NCI-H748 treated with DMSO at 0.1 percent for 48 hours (cell line): ENCODE measurements around the gene LRP1-AS.
A peak's percentile ranks its signal among the peaks of the same experiment; 100 is the strongest.
"Not testable (repeated sequence)": the region's sequence is repeated elsewhere in the genome, so short reads cannot be mapped to it uniquely, and the experiment has no call there.

Experiments used
- DNase-seq: peaks from one replicate; lab custom pipeline; 2025; lab: John Stamatoyannopoulos, UW

LRP1-AS gene

DNA sequence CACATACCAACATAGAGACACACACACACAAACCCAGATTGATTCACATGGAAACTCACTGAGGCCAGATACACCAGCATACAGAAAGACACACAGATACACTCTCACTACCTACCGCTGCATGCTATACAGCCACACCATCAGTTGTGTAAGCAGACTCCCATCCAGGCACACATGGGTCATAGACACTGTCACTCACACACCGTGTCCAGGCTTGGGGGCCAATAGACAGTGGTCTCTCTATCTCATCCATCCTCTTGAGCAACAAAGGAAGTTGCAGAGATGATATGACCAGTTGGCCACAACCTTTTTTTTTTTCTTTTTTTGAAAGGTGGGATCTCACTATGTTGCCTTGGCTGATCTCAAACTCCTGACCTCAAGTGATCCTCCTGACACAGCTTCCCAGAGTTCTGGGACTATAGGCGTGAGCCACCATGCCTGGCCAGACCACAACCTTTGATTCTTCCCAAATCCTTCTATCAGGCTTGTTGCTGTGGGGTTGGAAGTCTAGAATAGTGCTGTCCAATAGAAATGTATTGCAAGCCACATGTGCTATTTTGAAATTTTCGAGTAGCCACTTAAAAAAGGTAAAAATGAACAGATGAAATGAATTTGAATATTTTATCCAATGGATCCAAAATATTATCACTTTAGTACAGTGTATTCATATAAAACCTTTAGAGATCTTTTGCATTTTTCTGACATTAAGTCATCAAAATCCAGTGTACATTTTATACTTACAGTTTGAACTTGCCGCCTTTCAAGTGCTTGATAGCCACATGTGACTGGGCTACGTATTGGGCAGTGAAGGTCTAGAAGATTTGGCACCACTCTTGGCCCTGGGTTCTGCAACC lies 7.4 kb downstream of the LRP1-AS start:
- DNase-seq, result no peak

DNA sequence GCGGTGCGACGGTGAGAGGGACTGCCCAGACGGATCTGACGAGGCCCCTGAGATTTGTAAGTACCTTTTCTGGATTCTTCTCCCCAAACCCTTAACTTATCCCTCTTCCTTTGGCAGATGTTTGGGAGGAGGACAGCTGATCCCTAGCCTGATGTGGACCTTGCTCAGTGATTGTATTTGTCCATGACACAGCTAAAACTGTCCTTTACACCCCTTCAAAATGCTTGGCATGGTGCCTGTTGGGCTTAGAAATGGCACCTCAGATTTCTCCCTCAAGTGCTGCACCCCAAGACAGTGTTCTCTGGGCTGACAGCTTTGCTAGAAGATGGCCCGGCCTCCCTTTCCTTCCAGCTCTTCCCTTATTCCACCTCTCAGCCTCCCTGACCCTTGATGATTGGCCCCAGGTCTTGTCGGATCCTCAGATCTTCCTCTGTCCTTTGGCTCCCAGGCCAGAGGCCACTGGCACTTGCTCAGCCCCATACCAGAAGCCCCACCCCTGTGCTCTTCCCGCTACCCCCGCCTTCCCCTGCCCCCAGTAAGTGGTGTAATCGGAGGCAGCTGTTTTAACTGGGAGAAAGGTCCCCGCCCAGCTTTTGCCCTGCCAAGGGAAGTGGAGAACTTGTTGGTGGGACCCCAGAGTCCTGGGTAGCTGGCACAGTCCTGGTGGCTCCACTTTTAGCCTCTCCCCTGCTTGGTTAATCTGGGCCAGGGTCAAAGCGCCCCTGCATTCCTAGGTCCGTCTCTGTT lies 8.7 kb downstream of the LRP1-AS start:
- no peak for DNase-seq

DNA sequence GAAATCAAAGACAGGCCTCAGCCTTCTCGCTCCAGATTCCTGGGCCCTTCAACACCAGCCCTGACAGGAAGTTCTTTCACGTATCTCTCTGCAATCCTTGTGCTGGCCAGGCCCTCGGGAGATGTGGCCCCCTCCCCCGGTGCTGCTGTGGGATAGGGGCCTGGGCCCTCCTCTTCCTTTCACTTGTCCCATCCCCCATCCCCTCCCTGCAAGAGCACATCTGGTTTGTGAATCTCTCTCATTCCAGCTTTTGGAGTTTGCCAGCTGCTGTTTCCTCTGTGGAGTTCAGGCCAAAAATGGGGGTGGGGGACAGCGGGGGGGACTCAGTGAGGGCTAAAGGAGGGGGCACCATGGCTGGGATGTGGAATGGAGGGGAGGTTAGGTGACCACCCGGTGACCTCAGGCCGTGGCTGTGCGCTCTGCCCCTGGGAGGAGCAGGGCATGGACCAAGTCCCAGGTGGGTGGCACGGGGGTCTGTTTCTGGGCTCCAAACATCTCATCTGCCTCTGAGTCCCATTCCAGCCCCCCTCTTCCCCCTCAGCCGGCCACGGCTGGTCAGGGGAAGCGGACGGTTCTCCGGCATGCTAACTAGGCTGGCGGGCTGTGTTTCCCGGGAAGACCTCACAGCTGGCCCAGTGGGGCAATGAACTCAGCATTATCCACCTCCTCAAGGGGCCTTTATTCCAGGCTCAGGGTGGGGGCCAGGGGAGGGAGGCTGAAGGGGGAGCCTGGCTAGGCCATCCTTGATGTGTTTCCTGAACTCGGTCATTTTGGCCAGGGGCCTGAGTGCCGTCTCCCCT lies 11.7 kb downstream of the LRP1-AS start:
- no peak for DNase-seq

DNA sequence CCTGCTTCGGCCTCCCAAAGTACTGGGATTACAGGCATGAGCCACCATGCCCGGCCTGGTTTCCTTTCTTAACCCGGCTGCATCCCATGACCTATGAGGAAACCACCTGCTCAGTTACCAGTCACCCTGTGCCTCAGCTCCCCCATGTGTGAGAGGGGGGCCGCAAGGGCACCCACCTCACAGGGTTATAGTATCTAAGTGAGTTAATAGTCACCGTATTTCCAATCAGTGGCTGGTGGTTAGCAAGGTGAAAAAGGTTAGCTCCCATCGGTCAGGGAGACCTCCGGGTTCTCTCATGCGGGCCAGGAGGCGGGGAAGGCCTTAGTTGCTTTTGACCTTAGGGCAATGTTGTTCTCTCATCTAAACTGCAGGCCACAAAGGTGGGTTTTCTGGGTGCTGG lies 12.5 kb downstream of the LRP1-AS start:
- DNase-seq, result no peak

DNA sequence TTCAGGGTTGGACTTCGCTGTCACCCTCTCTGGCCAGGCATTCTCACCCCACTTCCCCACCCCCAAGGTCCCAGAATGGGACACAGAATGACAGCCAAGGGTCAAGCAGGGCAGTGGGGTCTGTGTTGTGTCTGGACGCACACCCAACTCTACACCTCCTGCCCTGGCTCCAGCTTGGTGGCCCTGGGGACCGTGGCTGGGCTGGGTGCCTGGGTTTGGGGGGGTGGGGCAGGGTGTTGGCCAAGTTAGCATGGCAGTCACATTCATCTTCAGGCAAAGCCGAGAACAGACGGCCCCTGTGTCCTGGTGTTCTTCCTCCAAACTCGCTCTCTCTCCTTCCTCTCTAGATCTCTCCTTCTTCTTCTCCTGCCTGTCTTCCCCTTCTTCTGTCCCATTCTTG lies 13.5 kb downstream of the LRP1-AS start:
- DNase-seq, result no peak

DNA sequence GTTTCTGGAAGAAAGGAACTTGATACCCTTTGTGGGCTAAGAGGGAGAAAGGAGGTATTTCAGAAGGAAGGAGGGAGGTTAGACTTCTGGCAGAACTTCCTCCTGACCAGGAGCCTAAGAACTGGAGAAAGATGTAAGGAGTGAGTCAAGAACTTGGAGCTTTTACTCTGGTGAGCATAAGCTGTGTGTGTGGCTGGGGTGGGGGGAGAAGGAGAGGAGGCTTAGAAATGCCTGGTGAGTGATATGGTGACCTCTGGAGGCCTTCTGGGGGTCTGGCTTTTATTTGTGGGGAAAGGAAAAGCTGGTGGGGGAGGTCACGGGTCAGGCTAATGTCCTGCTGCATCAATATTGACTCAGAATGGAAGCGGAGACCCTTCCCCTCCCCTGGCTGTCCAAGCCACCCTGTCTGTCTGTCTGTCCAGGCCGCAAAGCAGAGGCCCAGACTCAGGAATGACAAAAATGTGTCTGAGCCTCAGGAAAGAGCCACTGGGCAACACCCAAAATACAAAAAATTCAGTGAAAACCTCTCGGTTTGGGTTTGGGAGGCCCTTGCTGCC lies 14.3 kb downstream of the LRP1-AS start:
- DNase-seq, result no peak

DNA sequence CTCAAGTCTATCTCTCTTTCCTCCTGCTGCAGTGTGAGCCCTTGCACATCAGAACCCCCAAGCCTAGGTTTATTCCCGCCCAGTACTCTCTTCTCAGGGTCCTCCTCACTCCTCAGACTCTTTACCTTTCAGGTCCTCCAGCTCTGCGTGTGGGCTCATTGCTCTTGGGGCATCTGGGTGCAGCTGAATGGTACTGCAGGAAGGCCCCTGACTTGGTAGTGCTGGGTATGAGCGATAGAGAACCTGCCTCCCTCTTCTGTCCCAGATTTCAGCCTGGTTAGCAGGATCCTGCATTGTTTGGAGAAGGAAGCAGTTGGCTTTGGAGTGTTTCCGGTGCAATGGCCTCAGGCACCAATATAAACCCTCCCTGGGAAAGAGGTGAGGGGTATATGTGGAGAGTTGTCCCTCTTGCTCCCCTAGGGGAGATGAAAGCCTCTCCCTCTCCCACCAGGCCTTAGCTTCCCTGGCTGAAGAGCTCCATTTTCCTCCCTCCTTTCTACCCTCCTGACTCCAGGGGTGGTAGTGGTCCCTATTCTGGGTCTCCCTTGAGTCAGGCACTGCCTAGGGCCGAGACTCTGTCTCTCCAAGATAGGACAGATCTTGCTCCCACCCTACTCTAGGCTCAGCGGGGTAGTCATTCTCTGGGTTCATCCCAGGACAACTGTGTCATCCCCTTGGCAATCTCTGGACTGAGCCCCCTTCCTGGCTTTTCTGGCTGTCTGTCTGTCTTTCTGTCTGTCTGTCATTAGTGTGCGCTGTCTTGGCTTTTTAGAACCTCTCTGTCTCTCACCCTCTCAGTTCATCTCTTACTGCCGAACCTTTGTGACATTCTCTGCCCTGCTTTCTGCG lies 15.3 kb downstream of the LRP1-AS start:
- DNase-seq, result no peak

DNA sequence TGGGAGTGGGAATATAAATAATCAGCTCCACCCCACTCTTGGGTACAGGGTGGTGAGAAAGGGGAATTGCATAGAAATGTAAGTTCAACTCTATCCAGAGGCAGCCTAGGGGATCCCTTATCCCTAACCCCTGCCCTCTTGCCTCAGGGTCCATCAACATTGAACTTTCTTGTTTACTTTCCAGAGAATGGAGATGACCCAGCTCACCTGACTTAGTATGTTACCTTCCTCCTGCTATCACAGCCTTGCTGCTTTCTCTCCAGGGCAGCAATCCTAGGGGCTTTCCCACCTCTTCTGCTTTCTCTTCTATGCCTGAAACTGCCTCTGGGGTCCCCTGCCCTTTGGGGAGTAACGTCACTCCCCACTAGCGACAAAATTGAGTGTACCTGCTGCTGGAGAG lies 16.5 kb downstream of the LRP1-AS start:
- DNase-seq, result no peak

DNA sequence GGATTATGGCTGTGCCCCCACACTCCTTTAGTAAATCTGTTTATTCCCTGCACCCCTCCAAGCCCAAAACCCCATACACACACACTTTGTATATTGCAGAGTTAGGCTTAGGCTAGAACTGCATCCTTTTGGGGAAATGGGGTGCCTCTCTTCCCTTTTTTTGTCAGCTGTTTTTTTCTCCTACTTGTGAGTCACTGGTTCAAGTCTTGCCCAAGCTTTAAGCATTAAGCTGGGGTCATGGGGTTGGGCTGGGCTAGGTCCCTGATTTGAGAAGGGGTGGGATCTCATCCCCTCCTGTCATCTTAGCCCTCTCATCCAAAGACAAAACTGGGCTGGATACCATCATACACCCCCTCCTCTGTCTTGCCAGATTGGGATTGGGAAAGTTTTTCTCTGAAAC lies 17.5 kb downstream of the LRP1-AS start:
- no peak for DNase-seq

DNA sequence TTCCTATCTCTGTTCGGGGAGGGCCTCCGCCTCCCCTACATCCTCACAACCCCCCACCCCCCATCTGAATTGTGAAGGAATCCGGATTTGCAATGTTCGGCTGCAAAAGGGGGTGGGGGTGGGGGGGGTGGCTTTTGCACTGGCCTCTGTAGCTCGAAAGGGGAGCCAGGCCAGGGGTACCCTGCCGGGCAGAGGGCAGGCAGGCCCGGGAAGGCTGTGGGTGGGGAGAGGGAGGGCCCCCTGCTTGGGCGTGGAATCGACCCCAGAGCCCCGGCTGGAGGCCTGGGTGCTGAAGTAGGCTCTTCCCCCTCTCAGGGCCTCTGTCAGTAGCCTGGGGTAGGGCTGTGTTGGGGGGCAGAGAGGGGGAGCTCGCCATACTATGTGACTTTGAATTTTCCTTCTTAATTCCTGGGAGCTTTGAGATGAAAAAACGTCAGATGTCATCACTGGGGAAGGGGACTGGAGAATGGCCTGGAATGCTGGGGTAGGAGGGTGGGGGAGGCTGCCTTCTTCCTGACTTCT lies 18.0 kb downstream of the LRP1-AS start:
- no peak for DNase-seq

DNA sequence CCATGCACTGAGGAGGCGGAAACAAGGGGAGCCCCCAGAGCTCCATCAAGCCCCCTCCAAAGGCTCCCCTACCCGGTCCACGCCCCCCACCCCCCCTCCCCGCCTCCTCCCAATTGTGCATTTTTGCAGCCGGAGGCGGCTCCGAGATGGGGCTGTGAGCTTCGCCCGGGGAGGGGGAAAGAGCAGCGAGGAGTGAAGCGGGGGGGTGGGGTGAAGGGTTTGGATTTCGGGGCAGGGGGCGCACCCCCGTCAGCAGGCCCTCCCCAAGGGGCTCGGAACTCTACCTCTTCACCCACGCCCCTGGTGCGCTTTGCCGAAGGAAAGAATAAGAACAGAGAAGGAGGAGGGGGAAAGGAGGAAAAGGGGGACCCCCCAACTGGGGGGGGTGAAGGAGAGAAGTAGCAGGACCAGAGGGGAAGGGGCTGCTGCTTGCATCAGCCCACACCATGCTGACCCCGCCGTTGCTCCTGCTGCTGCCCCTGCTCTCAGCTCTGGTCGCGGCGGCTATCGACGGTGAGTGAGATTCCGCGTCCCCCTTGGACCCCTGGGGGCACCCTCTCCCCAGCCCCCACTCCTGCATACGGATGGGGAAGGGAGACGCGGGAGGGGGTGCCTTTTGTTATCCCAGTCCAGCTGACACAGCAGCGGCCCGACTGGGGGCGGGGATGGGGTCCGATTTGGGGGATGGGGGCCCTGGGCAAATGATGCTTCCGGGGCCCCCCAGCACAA lies 18.7 kb downstream of the LRP1-AS start:
- no peak for DNase-seq

DNA sequence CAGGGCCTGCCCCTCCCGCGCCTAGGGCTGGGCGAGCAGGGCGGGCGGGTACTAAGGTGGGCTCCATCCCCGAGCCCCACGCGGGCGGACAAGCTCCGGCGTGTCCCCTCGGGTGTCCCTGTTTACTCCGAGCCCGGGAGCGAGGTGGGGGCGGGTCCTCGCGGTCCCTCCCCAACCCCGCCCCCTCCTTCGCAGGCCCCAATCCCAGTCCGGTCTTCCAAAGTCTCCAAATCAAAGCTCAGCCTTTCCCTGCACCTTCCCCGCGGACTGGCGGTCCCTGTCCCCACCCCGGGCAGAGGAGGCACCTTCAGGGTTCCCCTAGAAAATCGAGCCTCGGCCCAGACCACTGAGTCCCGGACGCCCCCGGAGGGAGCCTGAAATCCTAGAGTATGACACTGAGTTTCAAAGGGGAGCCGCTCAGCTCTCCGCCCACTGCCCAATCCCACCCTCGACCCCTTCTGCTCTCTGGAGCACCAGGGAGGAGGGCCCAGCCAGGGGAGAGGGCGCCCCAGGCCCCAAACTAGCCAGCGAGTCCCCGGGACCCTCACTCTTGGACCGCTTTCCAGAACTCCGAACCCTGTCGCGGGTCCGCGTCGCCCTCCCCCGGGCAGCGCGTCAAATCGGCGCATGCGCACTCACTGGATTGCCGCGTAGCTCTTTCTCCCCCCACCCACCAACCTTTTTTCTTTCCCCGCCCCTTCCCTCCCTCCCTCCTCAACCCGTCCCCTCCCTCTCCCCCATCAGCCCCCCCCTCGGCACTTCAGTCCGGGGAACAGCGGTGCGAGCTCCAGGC lies 19.5 kb downstream of the LRP1-AS start, which contains the start of gene LRP1:
Gene LRP1 (plus strand): TSS at position 758 of the 793 bp plus-strand sequence. CDS start 482 bp downstream, outside the sequence.
- DNase-seq, result peak; percentile 57

DNA sequence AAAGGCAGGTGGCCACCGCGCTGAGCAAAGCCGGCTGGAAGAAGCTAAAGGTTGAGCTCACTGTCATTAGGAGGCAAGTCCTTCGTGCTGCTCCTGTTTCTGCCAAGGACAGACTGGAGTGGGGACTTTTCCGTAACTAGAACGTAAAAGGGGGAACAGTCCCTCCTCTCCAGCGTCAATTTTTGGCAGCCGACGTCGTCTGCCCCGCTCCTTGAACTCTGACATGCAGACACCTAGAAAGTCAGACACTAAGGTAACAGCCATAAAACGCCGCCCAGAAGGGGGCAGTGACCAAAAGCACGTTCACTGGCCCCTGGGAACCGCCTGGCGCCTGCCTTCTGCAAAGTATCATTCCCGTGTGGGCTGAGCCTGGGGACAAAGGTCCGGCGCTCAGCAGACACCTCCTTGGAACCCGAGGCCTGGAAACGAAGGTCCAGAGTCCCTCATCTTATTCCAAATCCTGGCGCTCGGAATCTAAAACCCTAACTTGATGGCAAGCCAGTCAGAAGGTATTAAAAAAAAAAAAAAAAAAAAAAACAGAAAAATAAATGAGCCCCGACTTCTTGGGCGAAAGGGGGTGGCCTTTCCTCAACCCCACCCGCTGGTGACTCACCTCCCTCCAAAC lies 20.2 kb downstream of the LRP1-AS start:
- DNase-seq, result peak; percentile 31

DNA sequence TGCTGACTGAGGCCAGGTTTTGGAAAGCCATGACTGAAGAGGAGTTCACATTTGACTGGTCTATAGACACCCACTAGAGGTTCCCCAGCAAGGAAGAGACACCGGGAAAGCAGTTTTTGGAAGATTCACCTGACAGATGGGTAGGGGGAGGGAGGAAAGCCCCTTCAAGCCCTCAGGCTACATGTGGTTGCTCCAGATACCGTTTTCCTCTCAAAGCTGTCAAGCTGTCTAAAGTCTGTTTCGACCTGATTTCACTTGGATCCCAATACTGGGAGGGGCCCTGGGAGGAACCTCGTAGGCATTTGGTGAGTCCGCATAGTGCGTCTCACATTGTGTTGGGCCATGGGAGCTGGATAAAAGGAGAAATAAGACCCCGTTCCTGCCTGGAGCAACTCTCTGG lies 20.9 kb downstream of the LRP1-AS start:
- no peak for DNase-seq

DNA sequence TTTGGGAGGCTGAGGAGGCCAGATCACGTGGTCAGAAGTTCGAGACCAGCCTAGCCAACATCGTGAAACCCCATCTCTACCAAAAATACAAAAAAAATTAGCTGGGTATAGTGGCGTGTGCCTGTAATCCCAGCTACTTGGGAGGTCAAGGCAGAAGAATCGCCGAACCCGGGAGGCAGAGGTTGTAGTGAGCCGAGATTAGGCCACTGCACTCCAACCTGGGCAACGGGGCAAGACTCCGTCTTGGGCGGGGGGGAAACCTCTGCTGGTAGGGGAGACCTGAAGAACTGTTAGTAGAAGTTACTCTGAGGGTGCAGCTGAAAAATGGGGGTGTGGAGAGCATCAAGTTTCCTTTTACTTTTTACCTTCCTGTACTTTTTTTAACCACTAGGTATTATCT lies 21.4 kb downstream of the LRP1-AS start:
- no peak for DNase-seq

DNA sequence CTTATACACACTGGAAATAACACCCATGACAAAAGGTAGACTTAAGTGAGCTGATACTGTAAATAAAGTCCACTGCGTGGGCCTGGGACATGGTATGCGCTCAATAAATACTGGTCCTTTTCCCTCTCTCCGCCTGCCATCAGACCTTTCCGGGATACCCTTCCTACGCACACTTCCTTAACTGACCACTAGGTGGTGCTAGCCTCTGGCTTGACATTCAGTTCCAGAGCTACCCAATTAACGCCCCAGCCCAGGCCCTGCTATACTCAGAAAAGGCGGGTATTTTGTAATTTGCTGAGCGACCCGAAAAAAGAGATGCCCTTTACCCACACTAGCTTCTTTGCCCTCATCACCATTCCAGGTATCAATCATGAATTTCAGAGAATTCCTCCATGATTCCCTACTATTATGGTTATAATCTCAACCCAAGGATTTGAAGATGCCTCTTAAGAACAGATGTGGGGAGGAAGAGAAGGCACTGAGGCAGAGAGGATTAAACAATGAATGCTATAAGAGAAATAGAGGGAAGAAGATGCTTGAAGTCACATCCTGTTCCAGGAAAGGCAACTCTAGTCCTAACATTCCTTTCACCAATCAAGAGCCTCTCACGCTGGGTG lies 23.1 kb downstream of the LRP1-AS start:
- peak; percentile 78 for DNase-seq

DNA sequence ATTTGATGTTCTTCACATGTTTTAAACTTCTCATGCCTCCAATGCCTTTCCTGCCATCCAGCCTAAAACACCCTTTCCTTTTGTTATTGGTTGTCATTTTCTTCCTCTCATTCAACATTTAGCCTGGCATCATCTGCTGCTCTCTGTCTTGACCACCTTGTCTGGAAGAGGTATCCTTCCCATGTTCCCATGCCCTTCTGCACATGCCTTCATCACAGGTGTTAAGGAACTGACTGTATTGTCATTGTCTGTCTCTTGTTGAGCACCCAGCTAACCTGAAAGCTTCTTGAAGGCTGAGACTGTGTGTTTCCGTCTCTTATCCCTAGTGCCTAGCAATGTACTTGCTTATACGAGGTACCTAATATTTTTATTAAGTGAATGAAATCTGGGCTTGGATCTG lies 23.6 kb downstream of the LRP1-AS start:
- DNase-seq, result no peak

DNA sequence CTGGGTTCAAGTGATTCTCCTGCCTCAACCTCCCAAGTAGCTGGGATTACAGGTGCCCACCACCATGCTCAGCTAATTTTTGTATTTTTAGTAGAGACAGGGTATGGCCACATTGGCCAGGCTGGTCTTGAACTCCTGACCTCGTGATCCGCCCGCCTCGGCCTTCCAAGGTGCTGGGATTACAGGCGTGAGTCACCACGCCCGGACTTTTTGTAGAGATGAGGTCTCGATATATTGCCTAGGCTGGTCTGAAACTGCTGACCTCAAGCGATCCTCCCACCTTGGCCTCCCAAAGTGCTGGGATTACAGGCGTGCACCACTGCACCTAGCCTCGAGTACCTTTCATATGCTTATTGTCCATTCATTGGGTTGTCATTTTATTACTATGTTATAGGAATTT lies 26.7 kb downstream of the LRP1-AS start:
- not testable (repeated sequence) for DNase-seq
